Measurements from ENCODE around the gene SMARCAL1.
"Not testable (repeated sequence)": the region's sequence is repeated elsewhere in the genome, so short reads cannot be mapped to it uniquely, and the experiment has no call there.

SMARCAL1 gene

GRCh38 chr2:216502381-216503158, 90.3 kb downstream of the SMARCAL1 start:
- no peak for DNase-seq (ENCODE audit: low spot score)

- no peak for DNase-seq (ENCODE audit: low spot score)
Measured at GRCh38 chr2:216503159-216503629, 90.9 kb downstream of the SMARCAL1 start.

- DNase-seq (ENCODE audit: low spot score), result no peak
Measured at GRCh38 chr2:216503697-216504375, 91.6 kb downstream of the SMARCAL1 start.

- DNase-seq (ENCODE audit: low spot score), result no peak
Measured at GRCh38 chr2:216504376-216504762, 92.1 kb downstream of the SMARCAL1 start.

- no peak for DNase-seq (ENCODE audit: low spot score)
Measured at GRCh38 chr2:216505133-216506106, 93.1 kb downstream of the SMARCAL1 start.

GRCh38 chr2:216507220-216508160, 95.2 kb downstream of the SMARCAL1 start:
- no peak for DNase-seq (ENCODE audit: low spot score)

- no peak for DNase-seq (ENCODE audit: low spot score)
Measured at GRCh38 chr2:216508229-216508628, 95.9 kb downstream of the SMARCAL1 start.

- DNase-seq (ENCODE audit: low spot score), result no peak
Measured at GRCh38 chr2:216516730-216517350, 104.6 kb downstream of the SMARCAL1 start.

GRCh38 chr2:216517447-216518225, 105.4 kb downstream of the SMARCAL1 start:
- DNase-seq (ENCODE audit: low spot score), result no peak

GRCh38 chr2:216518566-216519119, 106.4 kb downstream of the SMARCAL1 start:
- not testable (repeated sequence) for DNase-seq (ENCODE audit: low spot score)

- DNase-seq (ENCODE audit: low spot score), result peak; percentile 58
Measured at GRCh38 chr2:216519154-216519762, 107.0 kb downstream of the SMARCAL1 start.

- DNase-seq (ENCODE audit: low spot score), result no peak
Measured at GRCh38 chr2:216520112-216520511, 107.8 kb downstream of the SMARCAL1 start.

- no peak for DNase-seq (ENCODE audit: low spot score)
Measured at GRCh38 chr2:216522892-216523502, 110.7 kb downstream of the SMARCAL1 start.

GRCh38 chr2:216525972-216526371, 113.7 kb downstream of the SMARCAL1 start:
- no peak for DNase-seq (ENCODE audit: low spot score)

- DNase-seq (ENCODE audit: low spot score), result no peak
Measured at GRCh38 chr2:216526939-216527338, 114.7 kb downstream of the SMARCAL1 start.

GRCh38 chr2:216527600-216527999, 115.3 kb downstream of the SMARCAL1 start:
- no peak for DNase-seq (ENCODE audit: low spot score)

- DNase-seq (ENCODE audit: low spot score), result no peak
Measured at GRCh38 chr2:216532562-216532961, 120.3 kb downstream of the SMARCAL1 start.
